Fibroblast of skin of right biceps (primary cell): ENCODE data around the gene DUSP28.
"Not testable (repeated sequence)": the region's sequence is repeated elsewhere in the genome, so short reads cannot be mapped to it uniquely, and the experiment has no call there.

Experiments used
- DNase-seq: peaks from one replicate; pipeline ENCODE4 v3.0.0-alpha.2; 2013

The DUSP28 gene

GRCh38 chr2:240561325-240561971 is 1.3 kb downstream of the DUSP28 start:
- DNase-seq = peak; percentile 73

DNA sequence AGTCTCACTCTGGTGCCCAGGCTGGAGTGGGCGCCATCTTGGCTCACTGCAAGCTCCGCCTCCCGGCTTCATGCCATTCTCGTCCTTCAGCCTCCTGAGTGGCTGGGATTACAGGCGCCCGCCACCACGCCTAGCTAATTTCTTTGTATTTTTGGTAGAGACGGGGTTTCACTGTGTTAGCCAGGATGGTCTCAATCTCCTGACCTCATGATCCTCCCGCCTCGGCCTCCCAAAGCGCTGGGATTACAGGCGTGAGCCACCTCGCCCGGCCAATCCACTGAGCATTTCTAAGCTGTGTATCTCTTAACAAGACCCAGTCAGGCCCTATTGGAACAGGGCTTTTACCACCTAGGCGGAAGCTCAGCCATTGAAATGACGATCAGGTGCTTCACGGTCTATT is 3.1 kb downstream of the DUSP28 start:
- DNase-seq = not testable (repeated sequence)

DNA sequence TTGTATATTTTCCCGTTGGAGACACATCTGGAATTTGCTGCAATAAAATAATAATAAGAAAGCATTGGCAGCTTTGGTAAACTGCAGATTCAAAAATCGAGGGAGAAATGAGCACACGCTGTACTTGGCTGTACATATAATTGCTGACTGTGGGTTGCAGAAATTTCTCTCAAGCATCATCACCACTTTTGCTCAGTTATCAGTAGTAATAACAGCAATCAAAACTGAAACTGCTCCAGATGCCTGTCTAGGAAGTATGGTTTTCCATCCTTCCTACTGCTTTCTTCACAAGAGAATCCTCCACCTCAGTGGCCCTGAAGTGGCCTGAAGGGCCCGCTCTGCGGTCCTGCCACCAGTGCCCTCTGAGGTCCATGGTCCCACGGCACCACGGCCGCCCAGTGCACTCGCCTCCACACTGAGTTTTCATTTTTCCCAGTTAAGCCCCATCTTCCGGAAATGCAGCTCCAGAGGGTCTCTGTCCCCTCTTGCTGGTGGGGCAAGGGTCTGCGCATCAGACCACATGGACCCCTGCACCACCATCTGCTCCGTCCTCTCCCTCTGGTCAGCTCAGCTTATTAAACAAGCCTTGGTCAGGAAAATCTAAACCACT is 3.9 kb downstream of the DUSP28 start:
- no peak for DNase-seq

GRCh38 chr2:240564561-240565332 is 4.6 kb downstream of the DUSP28 start:
- no peak for DNase-seq

DNA sequence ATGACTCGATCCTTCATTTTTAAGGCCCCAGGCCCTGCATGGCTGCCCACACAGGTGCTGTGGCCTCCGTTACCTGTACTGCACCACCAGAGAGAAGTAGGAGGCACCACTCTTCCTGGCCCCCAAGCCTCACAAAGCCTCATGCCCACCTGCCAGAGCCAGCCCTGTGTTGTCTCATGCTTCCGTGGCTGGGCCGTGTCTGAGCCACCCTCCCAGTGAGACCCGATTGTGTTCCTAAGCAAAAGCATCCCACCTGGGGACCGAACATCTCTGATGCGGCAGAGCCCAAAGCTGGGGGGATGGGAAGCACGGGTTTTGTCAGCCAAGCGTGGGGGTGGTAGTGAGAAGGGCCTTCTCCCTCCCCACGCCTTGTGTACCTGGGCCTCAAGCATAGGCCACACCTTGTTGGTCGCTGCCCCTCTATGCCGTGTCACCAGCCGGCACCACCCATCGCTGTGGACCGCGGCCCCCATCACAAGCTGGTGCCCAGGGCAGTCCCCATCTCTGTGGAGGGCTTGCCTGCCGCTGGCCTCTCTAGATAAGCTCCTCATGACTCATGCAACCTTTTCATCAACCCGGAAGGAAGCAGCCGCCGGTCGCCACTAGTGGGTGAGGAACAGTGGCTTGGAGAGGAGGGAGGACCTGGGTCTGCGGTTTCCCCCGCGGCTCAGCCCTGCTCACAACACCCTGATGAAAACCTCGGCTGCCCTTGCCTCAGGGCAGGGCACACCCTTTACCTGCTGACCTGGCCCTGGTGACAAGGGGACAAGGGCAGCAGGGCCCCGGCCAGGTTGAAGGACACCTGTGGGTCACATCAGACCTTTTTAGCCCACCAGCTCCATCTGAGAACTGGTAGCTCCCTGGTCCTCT is 5.4 kb downstream of the DUSP28 start:
- DNase-seq = peak; percentile 64

DNA sequence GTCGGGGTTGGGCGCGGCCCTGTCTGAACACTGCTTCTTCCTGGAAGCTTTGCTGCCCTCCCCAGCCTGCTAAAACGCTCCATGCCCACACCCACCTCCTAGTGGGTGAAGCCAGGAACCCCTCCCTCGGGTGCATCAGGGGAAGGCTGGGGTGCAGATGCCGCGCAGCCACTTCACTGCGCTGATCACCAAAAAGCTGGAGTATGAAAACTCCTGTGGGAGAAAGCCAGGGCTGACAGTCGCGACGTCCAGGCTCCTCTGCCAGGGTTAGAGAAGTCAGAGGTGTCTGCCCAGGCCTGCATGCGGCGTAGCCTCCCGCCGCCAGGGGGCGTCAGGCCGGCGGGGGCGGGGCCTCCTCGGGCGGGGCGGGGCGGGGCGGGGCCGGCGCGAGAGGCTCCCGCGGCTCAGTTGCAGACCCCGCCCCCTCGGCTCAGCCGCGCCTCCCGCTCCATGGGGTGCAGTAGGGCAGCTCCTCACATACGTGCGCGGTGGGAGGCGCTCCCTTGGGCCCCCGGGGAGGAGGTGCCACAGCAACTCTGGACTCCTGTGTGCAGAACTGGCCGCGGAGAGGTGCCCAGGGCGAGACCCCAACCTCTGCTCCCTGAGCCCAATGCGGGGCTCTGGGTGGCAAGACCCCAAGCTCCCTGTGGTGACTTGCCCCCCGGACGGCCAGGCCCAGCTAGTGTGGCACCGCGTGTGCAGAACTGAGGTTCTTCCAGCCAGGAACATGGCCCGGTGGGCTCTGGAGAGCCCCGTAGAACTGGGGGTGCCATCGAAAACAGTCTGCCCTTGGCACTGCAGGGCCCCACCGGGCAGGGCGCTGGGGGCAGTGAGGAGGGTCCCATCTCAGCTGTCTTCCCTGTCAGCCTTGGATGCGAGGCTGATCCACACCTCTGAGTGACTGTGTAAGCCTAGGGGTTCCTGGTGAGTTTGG is 6.3 kb downstream of the DUSP28 start:
- DNase-seq = peak; percentile 85

GRCh38 chr2:240567137-240567871 is 7.1 kb downstream of the DUSP28 start:
- DNase-seq = no peak

- peak; percentile 41 for DNase-seq
Observed at GRCh38 chr2:240567872-240568677, 7.9 kb downstream of the DUSP28 start, which contains the start of gene RNPEPL1. TSS of gene RNPEPL1 (plus strand) at chr2:240568484. CDS start at chr2:240568587, 103 bp downstream.

- peak; percentile 60 for DNase-seq
Observed at GRCh38 chr2:240568678-240569522, 8.7 kb downstream of the DUSP28 start.

DNA sequence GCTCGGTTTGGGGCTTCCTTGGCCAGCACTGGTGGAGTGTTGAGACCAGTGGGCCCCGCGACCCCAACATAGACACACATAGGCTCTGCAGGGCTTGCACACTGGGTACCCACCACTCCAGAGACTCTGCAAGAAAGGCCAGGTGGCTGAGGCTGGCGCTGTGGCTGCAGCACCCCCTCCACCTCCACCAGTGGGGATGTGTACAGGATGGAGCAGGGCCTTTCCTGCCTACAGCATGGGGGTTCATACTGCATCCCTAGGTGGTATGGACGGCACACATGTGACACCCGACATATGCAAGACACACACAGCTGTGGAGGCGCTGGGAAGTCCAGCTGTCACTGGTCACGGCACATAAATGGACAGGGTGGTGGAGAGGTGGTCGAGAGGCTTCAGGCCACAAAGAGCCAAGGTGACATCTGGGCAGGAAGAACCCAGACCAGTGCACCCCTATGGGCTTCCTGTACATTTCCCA is 9.4 kb downstream of the DUSP28 start:
- no peak for DNase-seq

DNA sequence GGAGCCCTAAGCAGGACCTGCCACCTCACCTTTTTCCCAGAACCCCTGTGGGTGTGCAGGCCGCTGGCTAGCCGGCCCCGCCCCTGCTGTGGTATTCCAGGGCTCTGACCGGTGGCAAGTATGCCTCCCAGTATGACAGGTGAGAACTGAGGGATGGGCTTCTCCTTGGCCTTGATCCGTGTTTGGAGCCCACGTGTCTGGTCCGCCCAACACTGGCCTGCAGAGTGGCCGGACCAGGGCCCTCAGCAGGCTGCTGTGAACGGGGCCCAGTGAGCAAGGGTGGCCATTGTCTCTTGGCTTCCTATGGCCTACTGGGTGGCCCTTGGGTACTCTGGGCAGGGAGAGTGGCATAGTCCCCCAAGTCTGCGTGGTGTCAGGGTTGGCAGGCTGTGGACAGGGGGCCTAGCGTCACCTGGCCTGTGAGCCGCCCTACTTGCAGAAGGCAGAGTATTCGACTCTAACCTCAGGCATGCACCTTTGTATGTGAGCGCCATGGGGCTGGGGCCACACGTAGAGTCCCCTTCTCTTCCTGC is 9.9 kb downstream of the DUSP28 start:
- DNase-seq = no peak

DNA sequence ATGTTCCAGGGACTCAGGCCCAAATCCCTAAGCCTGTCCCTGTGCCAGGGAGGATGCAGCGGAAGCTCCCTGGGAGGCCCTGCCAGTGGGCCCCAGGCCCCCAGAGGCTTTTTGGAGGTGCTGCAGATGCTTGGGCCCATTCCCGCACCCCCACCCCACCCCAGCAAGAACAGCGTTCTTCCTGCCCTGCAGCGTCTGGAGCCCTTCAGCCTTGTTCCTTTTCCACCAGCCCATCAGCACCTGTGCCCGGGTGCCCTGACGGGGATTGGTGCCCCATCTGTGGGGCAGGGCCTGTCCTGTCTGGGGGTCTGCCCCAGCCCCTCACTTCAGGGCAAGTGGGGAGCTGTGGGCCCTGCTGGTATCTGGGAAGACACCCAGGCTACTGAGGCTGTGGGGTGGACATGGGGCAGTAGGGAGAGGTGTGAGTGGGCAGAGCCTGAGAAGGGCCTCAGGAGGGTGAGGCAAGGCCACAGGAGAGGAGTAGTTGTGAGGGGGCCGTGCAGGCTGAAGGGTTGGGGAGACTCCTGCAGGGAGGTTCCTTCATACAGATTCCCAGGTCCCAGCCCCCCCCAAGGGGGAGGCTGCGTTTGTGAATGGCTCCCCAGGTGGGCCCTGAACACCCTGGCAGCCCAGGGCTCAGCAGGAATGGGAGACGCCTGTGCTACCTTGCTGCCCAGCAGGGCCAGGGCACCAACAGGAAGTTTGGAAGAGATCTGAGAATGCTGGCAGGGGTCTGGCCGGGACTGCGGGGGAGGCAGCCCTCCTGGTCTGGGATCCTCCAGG is 10.6 kb downstream of the DUSP28 start:
- no peak for DNase-seq

DNA sequence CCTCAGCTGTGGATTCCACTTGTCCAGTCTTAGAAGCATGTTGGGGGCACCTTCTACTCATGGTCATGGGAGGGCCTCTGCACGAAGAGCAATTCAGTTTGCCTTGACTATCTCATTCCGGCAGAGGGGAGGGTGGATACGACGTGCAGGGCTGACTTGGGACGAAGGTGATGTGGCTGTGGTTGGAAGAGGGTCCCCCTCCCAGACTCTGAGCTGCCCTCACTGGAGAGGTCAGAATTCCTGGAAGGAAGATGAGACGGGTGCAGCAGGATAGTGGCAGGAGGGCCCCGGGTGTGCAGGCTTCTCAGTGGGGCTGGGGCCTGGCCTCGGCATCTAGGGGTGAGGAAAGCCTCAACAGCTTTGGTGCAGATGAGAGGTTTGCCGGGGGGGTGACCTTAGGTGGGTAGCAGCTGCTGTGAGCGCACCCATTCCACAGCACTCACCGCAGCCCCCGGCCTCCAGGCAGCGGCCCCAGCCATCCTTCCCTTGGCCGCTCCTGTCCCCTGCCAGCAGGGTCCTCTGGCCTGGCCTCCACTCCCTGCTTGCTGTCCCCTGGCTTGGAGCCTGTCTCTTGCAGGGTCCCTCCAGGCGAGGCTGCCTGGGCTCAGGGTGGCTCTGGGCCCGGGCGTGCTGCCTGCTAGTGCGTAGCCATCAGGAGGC is 11.3 kb downstream of the DUSP28 start:
- DNase-seq = no peak

DNA sequence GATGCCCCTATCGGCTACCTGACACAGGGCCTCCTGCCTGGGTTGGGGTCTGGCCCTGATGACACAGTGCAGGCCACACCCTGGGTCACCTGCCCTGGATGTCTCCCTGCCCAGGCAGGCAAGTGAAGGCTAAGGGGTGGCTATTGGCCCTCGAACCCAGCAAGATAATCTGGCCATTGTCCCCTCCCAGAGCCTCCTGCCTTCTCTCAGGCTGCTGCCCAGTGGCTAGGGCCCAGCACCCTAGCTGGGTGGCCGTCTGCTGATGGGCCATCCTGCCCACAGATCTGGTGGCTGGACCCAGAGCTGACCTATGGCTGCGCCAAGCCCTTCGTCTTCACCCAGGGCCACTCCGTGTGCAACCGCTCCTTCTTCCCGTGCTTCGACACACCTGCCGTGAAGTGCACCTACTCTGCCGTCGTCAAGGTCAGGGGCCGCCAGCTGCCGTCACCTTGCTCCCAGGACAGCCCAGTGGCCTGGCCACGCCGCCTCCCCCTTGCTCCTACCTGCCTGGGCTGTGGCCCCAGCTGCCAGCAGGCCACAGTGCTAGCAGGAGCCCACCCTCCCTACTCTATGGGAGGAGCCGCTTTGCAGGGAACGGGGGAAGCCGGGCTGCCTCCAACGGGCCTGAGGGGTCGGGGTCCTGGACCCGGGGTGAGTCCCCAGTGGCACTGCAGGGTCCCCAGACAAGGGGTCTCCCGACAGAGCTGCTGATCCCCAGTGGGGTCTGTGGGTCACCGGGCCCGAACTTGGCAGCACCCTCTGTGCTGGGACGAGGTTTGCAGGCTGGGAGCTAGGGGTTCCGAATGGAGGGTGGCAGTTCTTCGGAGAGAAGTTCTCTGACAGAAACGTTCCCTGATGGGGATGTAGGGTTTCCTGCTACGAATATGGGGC is 12.2 kb downstream of the DUSP28 start:
- no peak for DNase-seq

GRCh38 chr2:240573071-240573515 is 12.9 kb downstream of the DUSP28 start:
- DNase-seq = no peak
